Dendritic cell treated with granulocyte-macrophage colony-stimulating factor and Interleukin-4, amounts not matched to agents 40 ng/mL and 50 ng/mL, for 4 days (primary cell): ENCODE data around the gene FLT1.

Experiments
- H3K27ac Mint-ChIP-seq: one replicate; pipeline ENCODE4 v1.8.0; 2022; ENCODE audit warnings: mild to moderate bottlenecking, mixed read lengths
- H3K27me3 Mint-ChIP-seq: one replicate; pipeline ENCODE4 v1.8.0; 2022; ENCODE audit warnings: mild to moderate bottlenecking, mixed read lengths
- H3K36me3 Mint-ChIP-seq: one replicate; pipeline ENCODE4 v1.8.0; 2022; ENCODE audit warnings: low read depth, mixed read lengths
- H3K4me1 Mint-ChIP-seq: one replicate; pipeline ENCODE4 v1.8.0; 2022; ENCODE audit warnings: low read depth, mixed read lengths
- H3K4me3 Mint-ChIP-seq: one replicate; pipeline ENCODE4 v1.8.0; 2022; ENCODE audit warnings: mild to moderate bottlenecking, moderate library complexity, mixed read lengths
- H3K9me3 Mint-ChIP-seq: one replicate; pipeline ENCODE4 v1.8.0; 2022; ENCODE audit warnings: mixed read lengths
- intact Hi-C: fragments of 100-400 bp; cut with micrococcal nuclease; formaldehyde crosslinking; loops from one replicate; pipeline ENCODE4 v1.15.0; 2022

FLT1 gene

DNA sequence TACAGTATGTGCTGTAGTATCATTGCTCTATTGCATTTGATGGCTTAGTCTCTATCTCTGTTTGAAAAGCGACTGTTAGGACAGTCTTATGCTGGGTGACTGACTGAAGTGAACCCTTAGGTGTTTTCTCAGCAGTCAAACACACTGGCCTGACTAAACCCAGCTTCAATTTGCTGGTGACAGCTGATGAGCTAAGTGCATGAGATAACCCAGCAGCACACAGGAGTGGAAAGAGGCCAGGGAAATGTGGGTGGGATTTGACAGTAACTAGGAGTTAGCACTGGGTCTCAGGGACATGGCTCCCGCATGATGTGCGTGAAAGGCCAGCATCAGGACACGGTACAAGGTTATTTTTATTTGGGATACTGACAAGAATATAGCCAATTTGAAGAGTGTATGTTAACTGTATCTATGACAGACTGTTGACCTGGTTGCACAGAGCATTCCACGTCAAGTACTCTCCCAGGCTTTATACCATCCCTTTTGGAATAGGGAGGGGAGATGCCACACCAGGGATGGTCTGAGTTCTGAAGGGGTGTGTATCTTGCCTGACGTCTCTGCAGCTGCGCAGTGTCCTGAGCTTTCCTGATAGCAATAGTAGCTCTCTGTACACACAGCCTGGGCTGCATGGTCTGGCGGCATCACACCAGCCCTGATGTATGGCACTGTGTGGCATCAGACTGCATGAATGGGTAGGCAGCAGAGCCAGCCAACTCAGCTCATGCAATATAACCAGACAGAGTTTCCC is 144.8 kb downstream of the FLT1 start:
- Mint-ChIP-seq H3K36me3 (no peaks in the 10 kb centered on the region), H3K4me3 (no peak overlapping the region), H3K27me3 (peaks cover 76% of the 10 kb centered on the region), H3K27ac (no peak overlapping the region), H3K4me1 (peaks cover 14% of the 10 kb centered on the region), H3K9me3 (no peaks in the 10 kb centered on the region)
- intact Hi-C loops, result no loop called here

DNA sequence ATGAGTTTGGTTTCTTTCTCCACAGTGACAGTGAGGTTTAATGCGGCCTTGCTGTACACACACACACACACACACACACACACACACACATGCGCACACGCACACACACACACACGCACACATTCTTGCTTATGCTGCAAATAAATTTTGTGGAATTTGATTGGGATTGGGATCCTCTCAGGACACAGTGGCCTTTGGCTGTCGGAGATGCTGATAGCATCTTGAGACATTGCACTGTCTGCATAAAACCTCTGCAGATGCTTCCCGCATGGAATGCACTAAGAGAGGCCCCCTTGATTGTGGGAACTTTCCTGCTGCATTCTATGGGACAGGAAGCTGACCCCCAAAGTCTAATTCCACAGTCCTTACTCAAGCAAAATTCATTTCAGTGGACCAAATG is 145.6 kb downstream of the FLT1 start:
- intact Hi-C loops, result no loop called here
- Mint-ChIP-seq H3K4me3 (no peak overlapping the region), H3K36me3 (no peaks in the 10 kb centered on the region), H3K9me3 (no peaks in the 10 kb centered on the region), H3K4me1 (peaks cover 14% of the 10 kb centered on the region), H3K27ac (no peak overlapping the region), H3K27me3 (peaks cover 76% of the 10 kb centered on the region)

DNA sequence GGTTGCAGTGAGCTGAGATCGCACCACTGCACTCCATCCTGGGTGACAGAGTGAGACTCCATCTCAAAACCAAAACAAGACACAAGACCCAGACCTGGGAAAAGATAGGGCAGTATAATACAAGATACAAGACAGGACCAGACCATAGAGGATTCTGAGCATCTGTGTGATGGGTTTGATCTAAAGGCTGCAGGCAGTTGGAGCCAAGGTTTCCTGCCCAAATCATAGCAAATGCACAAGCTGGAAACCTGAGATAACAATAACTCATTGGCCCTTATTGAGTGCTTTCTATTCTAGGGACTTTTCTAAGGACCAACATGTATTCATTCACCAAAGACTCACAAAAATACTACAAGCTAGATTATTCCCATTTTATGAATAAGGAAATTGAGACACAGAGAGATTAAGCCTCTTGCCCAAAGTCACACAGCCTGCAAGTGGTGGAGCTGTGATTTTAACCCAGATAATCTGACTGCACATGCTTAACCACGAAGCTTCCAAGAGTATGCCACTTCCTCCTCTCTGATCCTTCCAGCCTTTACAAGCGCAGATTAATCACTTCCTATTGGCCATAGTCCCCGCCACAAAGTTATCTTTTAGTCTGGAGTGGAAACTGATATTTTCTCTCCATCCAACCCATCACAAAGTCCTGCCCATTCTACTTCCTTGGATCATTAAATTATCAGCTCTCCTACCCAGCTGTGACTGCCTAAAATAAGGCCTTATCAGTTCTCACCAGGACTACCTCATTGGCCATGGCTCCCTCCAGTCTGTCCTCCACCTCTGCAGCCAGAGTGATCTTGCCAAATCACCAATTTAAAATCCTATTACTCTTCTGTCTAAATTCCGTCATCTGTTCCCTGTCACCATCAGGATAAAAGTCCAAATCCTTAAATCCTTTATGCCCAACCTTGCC is 147.2 kb downstream of the FLT1 start:
- peaks cover 12% of the 10 kb centered on the region for H3K4me1 Mint-ChIP-seq
- peaks cover 86% of the 10 kb centered on the region for H3K27me3 Mint-ChIP-seq
- intact Hi-C loops, result no loop called here
- H3K36me3 Mint-ChIP-seq, result no peaks in the 10 kb centered on the region
- no peak overlapping the region for H3K27ac Mint-ChIP-seq
- H3K9me3 Mint-ChIP-seq, result no peaks in the 10 kb centered on the region
- no peak overlapping the region for H3K4me3 Mint-ChIP-seq

DNA sequence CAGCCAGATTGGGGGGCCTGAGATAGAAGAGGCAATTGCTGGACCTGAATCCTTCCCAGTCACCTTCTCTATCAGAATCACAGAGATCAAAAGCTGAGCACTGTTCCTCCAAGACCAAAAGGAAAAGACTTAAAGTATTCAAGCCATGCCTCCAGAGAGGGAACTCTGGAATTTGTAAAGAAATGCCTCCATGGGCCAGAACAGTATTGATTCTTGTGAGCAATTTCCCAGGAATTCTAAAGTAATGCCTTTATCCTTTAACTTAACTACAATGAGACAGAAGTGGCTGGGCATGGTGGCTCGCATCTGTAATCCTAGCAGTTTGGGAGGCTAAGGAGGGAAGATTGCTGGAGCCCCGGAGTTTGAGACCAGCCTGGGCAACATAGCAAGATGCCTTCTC is 148.8 kb downstream of the FLT1 start:
- Mint-ChIP-seq H3K9me3 (no peaks in the 10 kb centered on the region), H3K27me3 (peaks cover 86% of the 10 kb centered on the region), H3K36me3 (no peaks in the 10 kb centered on the region), H3K4me3 (no peak overlapping the region), H3K27ac (no peak overlapping the region), H3K4me1 (peaks cover 8% of the 10 kb centered on the region)
- intact Hi-C loops, result no loop called here

DNA sequence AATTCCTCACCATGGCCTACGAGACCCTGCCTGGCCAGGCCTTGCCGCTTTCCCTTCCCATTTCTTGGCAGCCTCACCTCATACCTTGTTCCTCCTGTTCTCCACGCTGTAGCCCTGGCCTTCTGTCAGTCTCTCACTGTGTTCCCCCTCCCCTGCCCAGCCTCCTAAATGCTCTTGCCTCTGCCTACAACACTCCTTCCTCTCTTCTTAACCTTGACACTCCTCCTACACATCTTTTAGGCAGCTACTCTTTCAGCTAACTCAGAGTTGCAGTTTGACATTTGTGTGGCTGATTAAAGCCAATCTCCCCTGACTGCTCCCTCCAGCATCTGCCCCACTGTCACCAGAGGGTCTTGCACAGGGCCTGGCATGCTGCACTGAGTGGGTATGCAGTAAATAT is 150.8 kb downstream of the FLT1 start:
- intact Hi-C loops, result no loop called here
- Mint-ChIP-seq H3K4me1 (peaks cover 8% of the 10 kb centered on the region), H3K9me3 (no peaks in the 10 kb centered on the region), H3K4me3 (no peak overlapping the region), H3K36me3 (no peaks in the 10 kb centered on the region), H3K27me3 (peaks cover 82% of the 10 kb centered on the region), H3K27ac (no peak overlapping the region)

DNA sequence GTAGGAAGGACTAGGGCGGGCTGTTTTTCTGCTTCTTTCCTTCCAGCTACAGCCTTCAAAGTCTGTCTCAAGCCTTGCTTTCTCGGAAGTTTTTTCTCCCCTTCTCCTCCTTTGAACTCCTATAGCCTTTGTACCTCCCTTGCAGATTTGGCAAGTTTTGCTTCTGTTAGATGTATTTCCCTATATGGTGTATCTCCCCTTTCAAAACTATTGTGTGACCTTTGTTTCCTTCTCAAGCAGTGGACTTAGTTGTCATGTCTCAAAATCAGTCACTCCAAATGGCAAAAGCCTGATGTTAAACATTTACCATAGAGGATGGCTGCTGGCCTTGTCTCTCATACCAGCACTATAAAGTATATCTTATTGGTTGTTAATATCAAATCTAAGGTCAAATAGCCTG is 152.7 kb downstream of the FLT1 start:
- Mint-ChIP-seq H3K27ac (no peak overlapping the region), H3K27me3 (peaks cover 83% of the 10 kb centered on the region), H3K36me3 (no peaks in the 10 kb centered on the region), H3K4me3 (no peak overlapping the region), H3K9me3 (no peaks in the 10 kb centered on the region), H3K4me1 (no peaks in the 10 kb centered on the region)
- intact Hi-C loops, result no loop called here

DNA sequence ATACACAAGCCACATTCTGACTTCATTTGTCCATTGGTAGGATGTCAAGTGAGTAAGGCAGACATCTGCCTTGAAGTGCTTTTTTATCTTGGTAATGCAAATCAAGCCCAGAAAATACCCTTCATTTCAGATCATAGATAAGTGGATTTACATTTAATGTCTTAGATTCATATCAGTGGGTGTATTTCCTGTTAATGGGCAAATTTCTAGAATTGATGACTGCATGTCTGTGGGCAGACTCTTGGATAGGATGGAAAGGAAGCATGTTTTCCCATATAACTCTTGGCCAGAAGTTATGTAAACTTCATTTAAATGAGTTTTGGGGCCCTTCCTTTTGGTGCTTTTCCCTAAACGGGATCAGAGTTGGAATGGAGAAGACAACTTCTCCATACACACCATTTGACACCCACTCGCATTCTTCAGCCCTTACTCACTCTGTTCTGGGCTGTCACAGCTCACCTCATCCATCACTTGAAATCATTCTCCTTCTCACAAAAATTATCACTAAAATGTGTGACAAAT is 154.6 kb downstream of the FLT1 start:
- H3K4me1 Mint-ChIP-seq, result no peaks in the 10 kb centered on the region
- peaks cover 79% of the 10 kb centered on the region for H3K27me3 Mint-ChIP-seq
- no peak overlapping the region for H3K4me3 Mint-ChIP-seq
- H3K36me3 Mint-ChIP-seq, result no peaks in the 10 kb centered on the region
- H3K9me3 Mint-ChIP-seq, result no peaks in the 10 kb centered on the region
- intact Hi-C loops, result no loop called here
- no peak overlapping the region for H3K27ac Mint-ChIP-seq

DNA sequence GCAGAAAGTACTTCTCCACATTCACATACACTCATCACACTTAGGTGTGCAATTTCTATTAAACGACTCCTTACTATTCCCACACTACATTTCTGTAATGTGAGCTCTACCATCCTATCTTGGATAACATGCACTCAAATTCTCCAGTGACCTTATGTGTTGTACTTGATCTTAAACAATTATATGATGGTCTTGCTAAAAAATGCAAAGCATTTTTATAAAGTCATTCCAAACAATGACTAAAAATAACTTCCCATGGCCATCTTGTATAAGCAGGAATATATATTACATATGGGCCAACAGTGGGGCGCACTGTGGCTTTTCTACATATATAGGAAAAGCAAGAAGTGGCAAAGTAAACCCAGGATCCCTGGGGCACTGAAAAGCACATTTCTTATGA is 155.5 kb downstream of the FLT1 start:
- Mint-ChIP-seq H3K27ac (no peak overlapping the region), H3K9me3 (no peaks in the 10 kb centered on the region), H3K36me3 (no peaks in the 10 kb centered on the region), H3K4me3 (no peak overlapping the region), H3K27me3 (peaks cover 80% of the 10 kb centered on the region), H3K4me1 (no peaks in the 10 kb centered on the region)
- intact Hi-C loops, result no loop called here

DNA sequence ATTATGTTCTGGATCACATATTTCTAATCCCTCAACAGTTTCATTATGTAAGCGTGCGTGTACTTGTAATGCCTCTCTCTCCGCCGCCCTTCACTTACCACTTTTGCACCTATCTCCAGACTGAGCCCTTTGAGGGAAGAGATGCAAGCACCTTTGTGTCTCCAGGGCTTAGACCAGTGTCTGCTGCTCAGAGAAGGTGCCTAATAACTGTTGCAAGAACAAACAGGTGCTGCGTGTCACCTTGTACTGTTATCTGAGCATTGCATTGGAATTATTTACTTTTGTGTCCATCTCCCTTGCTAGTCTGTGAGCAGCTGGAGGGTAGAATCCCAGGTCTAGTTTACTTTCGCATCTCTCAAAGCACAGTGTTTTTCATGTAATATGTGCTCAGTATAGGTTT is 156.2 kb downstream of the FLT1 start:
- Mint-ChIP-seq H3K4me3 (no peak overlapping the region), H3K27me3 (peaks cover 80% of the 10 kb centered on the region), H3K27ac (no peak overlapping the region)

DNA sequence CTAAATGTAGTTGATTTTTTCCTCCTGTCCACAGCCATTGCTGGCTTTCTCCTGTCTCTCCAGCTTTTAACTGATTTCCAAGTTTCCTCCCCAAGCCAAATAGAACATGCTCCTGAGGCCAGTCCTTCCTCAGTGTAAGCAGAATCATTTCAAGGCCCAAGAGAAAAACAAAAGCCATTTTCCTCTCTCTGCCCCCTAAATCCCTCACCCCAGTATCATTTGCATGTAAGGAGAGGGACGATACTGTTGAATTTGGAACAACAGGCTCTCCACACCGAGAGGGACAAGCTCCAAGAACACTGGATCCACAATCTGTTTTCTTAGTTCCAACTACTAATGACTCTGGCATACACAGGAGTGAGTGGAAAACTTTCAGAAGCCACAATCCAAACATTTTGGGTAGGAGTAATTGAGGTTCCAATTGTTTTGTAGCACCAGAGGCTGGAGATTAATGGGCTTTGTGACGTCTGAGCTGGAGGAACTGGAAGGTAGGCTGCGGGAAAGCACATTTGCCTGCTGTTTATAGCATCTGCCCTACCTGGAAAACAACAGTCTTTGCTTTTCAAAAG is 156.8 kb downstream of the FLT1 start:
- Mint-ChIP-seq H3K36me3 (no peaks in the 10 kb centered on the region), H3K9me3 (no peaks in the 10 kb centered on the region), H3K4me3 (no peak overlapping the region), H3K27me3 (peaks cover 79% of the 10 kb centered on the region), H3K27ac (no peak overlapping the region), H3K4me1 (no peaks in the 10 kb centered on the region)
- intact Hi-C loops, result no loop called here

More for the DNA sequence above, 156.2 kb downstream of the FLT1 start:
- no peaks in the 10 kb centered on the region for H3K36me3 Mint-ChIP-seq
- H3K4me1 Mint-ChIP-seq, result no peaks in the 10 kb centered on the region
- H3K9me3 Mint-ChIP-seq, result no peaks in the 10 kb centered on the region
- intact Hi-C loops, result no loop called here

DNA sequence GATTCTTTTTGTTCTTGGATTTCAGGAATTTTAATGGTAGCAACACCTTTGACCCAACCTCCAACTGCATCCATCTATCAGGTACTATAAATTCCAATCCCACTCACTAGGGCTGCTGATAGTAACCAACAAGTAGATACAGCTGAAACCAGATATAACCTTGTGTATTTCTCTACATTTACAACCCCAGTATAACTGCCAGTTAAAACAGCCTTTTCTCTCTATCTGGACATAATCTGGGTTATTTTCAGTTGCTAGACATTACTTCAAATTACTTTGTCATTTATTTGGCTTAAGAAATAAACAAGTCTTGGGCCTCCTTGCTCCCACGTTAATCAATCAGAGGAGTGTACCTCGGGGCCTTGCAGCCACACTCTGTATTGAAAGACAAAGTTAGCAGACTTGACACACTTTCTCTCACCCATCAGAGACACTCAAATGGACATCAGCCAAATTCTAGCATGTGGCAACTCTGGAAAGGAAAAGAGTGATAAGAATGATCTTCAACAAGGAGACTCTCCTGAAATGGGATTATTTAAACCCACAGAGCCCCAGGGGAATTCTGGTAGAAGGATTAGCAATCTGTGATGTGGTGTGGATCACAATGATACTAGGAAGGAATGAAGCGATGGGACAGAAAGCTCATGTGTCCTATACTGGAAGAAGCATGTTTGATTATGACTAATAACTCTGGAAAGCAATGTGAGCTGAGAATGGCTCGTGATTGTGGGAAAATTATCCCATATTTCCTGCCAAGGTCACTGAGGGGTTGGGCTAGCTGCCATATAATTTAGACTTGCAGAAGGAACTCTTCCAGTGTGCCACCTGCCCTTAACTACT is 157.5 kb downstream of the FLT1 start:
- H3K4me3 Mint-ChIP-seq, result no peak overlapping the region
- no peaks in the 10 kb centered on the region for H3K9me3 Mint-ChIP-seq
- peaks cover 79% of the 10 kb centered on the region for H3K27me3 Mint-ChIP-seq
- H3K36me3 Mint-ChIP-seq, result no peaks in the 10 kb centered on the region
- intact Hi-C loops, result no loop called here
- H3K4me1 Mint-ChIP-seq, result no peaks in the 10 kb centered on the region
- no peak overlapping the region for H3K27ac Mint-ChIP-seq

DNA sequence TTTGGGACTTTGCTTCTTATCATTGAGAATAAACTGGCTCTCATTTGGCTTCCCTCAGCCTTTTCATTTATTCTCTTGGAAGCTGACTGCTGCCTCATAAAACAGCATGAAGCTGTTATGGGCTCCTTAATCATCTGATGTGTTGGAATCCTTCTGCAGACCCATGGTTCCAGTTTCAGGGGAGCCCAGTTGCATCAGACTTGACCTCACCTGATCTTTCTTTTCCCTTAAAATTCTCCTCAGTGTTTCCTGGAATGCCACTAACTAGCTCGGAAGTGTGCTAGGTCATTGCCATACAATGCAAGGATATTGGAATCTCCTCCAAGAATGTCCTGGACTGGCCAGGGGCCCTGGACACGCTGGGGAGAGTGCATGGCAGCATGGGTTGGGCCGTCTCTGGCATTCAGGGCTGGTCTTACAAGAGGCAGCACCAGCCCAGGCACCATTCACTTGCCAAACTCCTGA is 158.7 kb downstream of the FLT1 start:
- Mint-ChIP-seq H3K27ac (no peak overlapping the region), H3K27me3 (peaks cover 81% of the 10 kb centered on the region), H3K4me1 (no peaks in the 10 kb centered on the region), H3K36me3 (no peaks in the 10 kb centered on the region), H3K4me3 (no peak overlapping the region), H3K9me3 (no peaks in the 10 kb centered on the region)
- intact Hi-C loops, result no loop called here

DNA sequence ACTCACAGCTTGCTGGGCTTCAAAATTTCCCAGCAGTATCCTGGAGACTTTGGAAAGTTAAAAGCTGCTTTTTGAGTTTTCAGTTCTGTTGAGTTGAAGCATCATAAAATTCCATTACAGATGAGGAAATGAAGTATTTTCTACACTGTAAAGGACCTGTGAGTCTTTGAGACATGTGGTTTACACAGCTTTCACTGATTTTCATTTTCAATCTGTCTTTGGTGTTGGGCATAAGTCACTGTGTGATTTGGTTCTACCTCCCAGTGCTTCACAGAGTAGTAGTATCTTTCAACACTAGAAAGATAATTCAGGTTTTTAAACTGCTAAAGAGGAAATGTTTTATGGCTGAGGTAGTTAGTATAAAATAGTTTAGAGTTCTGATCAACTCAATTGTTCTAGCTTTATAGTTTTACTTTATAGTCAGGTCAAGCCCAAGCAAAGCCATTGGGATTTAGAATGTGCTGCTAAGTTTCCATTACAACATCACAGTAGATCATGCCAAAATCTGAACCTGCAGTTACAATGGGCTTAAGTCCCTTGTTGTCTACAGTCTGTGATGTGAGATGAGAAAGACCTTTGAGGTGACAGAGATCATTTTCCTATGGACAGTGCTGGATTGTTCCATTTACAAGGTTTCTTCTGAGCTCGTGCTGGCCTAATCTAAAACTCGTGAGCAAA is 161.6 kb downstream of the FLT1 start:
- no peaks in the 10 kb centered on the region for H3K36me3 Mint-ChIP-seq
- H3K27me3 Mint-ChIP-seq, result peaks cover 76% of the 10 kb centered on the region
- H3K4me1 Mint-ChIP-seq, result peaks cover 13% of the 10 kb centered on the region
- intact Hi-C loops, result no loop called here
- H3K9me3 Mint-ChIP-seq, result no peaks in the 10 kb centered on the region
- H3K27ac Mint-ChIP-seq, result no peak overlapping the region
- H3K4me3 Mint-ChIP-seq, result no peak overlapping the region
